HG02642 (cell line): ENCODE measurements around the gene PLAC1.

Experiments
- ATAC-seq: cut with Tn5 transposase; IDR thresholded peaks from one replicate; pipeline ENCODE4 v1.9.1; 2021; ENCODE audit warnings: mild to moderate bottlenecking; ENCODE audit not compliant: unreplicated experiment, poor library complexity

The PLAC1 gene

GRCh38 chrX:134632355-134632754, 25.9 kb downstream of the PLAC1 start:
- no peak for ATAC-seq

GRCh38 chrX:134631426-134632346, 26.6 kb downstream of the PLAC1 start:
- no peak for ATAC-seq

- ATAC-seq = no peak
Measured at GRCh38 chrX:134628663-134629062, 29.6 kb downstream of the PLAC1 start.

- no peak for ATAC-seq
Measured at GRCh38 chrX:134626434-134626833, 31.8 kb downstream of the PLAC1 start.

GRCh38 chrX:134625315-134625718, 33.0 kb downstream of the PLAC1 start:
- ATAC-seq = no peak

GRCh38 chrX:134624046-134624430, 34.2 kb downstream of the PLAC1 start:
- no peak for ATAC-seq

- no peak for ATAC-seq
Measured at GRCh38 chrX:134623293-134624045, 34.8 kb downstream of the PLAC1 start.

GRCh38 chrX:134622813-134623185, 35.5 kb downstream of the PLAC1 start:
- ATAC-seq = no peak

- peak; percentile 84 for ATAC-seq
Measured at GRCh38 chrX:134622056-134622812, 36.0 kb downstream of the PLAC1 start.

- no peak for ATAC-seq
Measured at GRCh38 chrX:134619838-134620237, 38.4 kb downstream of the PLAC1 start.

- no peak for ATAC-seq
Measured at GRCh38 chrX:134613396-134613795, 44.9 kb downstream of the PLAC1 start.

- ATAC-seq = no peak
Measured at GRCh38 chrX:134608153-134608552, 50.1 kb downstream of the PLAC1 start.

- ATAC-seq = no peak
Measured at GRCh38 chrX:134607523-134607922, 50.7 kb downstream of the PLAC1 start.

- ATAC-seq = no peak
Measured at GRCh38 chrX:134604701-134605311, 53.5 kb downstream of the PLAC1 start.

- no peak for ATAC-seq
Measured at GRCh38 chrX:134603806-134604700, 54.2 kb downstream of the PLAC1 start.

- no peak for ATAC-seq
Measured at GRCh38 chrX:134602410-134602809, 55.9 kb downstream of the PLAC1 start.

- ATAC-seq = no peak
Measured at GRCh38 chrX:134601240-134601765, 57.0 kb downstream of the PLAC1 start.

- ATAC-seq = no peak
Measured at GRCh38 chrX:134600714-134601113, 57.6 kb downstream of the PLAC1 start.
